ENCODE data around the gene UTP4.
"Not testable (repeated sequence)": the region's sequence is repeated elsewhere in the genome, so short reads cannot be mapped to it uniquely, and the experiment has no call there.

Gene UTP4

GRCh38 chr16:69131167-69131838 lies 1.1 kb upstream of the UTP4 start:
- no peak for DNase-seq (ENCODE audit: low read depth in 2 of 2)

DNA sequence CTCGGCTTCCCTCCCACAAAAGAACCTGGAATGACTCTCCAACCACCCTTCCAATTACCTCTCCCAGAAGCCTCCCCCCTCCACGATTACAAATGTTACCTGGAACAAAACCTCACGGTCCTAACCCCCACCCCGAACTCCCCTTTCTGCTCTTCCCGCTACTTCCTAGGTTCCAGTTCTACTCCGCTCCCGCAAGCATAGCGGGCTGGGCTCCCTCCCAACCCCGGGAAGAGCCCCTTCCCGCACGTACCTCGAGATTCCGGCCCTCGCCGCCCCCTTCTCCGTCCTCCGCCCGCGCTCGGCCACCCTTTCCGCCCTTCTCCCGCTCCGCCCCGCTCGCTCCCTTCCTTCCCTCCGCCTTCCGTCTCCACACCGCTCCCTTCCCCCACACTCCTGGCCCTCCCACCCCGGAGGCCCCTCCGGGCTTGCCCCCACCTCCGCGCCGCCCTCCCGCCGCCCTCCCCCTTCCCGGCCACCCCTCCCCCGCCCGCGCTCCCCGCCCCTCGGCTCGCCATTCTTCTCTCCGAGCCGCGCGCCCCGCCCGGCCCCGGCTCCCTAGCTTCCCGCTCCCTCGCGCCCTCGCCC lies 518 bp upstream of the UTP4 start:
- DNase-seq (ENCODE audit: low read depth in 2 of 2): peak; percentile 54 to 86

DNA sequence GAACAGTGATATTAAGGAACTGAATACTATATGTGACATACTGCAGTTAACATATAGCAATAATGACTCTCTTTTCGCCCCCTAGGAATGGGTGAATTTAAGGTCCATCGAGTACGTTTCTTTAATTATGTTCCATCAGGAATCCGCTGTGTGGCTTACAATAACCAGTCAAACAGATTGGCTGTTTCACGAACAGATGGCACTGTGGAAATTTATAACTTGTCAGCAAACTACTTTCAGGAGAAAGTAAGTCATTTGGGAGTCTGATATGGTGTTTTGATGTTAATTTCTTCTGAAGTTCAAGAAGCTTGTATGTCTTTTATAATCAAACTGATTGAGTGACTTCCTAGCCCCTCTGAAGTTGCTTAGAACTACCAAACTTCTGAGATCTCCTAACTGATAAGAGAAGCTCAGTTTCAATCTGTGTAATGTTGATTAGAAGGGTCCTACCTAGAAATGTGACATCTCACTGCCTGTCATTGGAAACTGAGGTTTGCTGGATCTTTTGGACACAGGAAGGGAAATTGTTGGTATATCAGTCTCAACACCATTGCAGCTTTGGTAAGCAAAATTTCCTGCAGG lies 1.0 kb downstream of the UTP4 start:
- DNase-seq (ENCODE audit: low read depth in 2 of 2): no peak

DNA sequence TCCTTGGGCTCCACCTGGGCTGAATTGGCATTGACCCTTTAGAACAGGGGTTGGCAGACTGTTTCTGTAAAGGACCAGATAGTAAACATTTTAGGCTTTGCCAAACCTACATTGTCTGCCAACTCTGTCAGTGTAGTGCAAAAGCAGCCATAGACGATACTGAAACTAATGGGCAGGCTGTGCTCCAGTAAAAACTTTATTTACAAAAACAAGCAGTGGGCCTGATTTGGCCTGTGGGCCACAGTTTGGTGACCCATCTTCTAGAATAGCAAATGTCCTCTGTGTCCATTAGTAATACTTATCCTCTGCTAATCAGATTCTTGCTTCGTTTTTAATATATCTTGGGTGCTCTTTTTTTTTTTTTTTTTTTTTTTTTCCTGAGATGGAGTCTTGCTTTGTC lies 6.2 kb downstream of the UTP4 start:
- no peak for DNase-seq (ENCODE audit: low read depth in 2 of 2)

GRCh38 chr16:69139464-69139863 lies 7.0 kb downstream of the UTP4 start:
- DNase-seq (ENCODE audit: low read depth in 2 of 2): not testable (repeated sequence)

- no peak for DNase-seq (ENCODE audit: low read depth in 2 of 2)
Measured at GRCh38 chr16:69141014-69141413, 8.6 kb downstream of the UTP4 start.

DNA sequence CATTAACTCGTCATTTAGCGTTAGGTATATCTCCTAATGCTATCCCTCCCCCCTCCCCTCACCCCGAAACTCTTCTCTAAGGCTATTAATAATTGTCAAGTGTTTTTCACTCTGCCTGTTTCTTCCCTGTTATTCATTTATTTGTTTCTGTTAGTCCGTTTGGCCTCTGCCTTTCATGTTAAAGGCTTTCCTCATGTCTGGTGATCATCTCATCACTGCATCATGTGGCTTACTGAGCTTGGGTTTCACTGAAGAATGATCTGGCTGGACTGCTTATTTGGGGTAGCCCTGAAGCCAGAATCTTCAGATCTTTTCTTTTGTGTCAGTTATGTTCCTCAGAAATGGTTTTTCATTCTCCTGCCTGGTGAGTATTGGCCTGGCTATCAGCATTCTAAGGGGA lies 9.5 kb downstream of the UTP4 start:
- DNase-seq (ENCODE audit: low read depth in 2 of 2): no peak

- no peak for DNase-seq (ENCODE audit: low read depth in 2 of 2)
Measured at GRCh38 chr16:69143116-69143515, 10.7 kb downstream of the UTP4 start.

- DNase-seq (ENCODE audit: low read depth in 2 of 2): no peak
Measured at GRCh38 chr16:69145658-69146057, 13.2 kb downstream of the UTP4 start.

DNA sequence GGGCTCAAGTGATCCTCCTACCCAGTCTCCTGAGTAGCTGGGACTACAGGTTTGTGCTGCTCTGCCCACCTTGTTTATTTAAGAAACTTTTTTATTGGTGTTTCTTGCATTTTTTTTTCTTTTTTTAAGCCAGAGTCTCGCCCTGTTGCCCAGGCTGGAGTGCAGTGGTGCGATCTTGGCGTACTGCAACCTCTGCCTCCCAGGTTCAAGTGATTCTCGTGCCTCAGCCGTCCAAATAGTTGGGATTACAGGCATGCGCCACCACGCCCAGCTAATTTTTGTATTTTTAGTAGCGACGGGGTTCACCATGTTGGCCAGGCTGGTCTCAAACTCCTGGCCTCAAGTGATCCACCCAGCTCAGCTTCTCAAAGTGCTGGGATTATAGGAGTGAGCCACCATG lies 17.2 kb downstream of the UTP4 start:
- DNase-seq (ENCODE audit: low read depth in 2 of 2): not testable (repeated sequence)

DNA sequence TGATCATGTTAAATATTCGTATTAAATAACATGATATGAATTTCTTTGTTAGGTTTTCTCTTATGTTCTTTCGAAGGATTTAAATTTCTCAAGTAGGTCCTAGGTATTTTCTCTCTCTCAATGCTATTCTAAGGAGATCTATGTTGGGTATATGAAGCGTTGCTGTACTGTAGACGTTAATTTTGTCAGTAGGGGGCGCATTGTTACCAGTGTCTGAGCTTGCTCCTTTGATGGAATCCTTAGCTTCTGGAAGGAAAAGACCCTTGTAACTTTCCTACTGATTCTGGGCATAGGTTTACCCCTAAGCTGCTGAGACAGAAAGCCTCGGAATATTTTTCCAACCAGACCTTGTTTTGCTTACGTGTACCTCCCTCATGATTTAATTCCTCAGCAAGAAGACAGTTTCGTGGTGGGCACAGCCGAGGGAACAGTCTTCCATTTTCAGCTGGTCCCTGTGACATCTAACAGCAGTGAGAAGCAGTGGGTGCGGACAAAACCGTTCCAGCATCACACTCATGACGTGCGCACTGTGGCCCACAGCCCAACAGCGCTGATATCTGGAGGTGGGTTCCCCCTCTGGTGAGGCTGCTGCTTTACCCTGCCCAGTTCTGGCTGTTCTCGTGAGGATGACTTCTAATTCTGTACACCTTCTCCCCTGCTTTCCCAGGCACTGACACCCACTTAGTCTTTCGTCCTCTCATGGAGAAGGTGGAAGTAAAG lies 17.9 kb downstream of the UTP4 start:
- no peak for DNase-seq (ENCODE audit: low read depth in 2 of 2)

DNA sequence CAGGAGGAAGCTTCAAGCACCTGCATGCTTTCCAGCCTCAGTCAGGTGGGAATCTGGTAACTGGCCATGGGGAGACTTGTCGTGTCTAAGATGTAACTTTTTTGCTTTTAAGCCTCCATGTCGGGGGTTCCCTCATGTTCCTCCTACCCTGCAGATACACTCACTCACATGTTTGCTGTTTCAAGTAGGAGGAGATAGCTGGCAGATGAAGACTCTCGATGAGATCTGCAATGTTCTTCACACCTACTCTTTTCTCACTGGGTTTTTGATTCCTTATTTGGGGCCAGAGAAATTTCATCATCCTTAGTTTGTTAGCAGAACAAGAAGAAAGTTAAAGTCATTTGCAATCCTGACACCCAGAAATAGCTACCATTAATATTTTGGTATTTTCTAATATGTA lies 24.7 kb downstream of the UTP4 start:
- no peak for DNase-seq (ENCODE audit: low read depth in 2 of 2)

DNA sequence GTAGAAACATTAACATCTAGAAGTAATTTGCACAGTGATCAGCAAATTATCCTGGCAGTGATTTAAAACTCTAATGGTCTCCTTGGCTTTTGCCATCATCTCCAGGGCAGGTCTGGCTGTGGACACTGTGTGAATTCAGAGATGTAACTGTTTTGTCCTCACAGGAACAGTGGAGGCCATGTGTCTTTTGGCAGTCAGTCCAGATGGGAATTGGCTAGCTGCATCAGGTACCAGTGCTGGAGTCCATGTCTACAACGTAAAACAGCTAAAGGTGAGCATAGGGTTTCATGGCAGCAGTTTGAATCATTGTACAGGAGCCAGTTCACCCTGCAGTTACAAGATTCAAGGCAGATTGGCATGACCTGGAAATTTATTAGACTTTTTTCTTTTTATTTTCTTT lies 27.7 kb downstream of the UTP4 start:
- DNase-seq (ENCODE audit: low read depth in 2 of 2): no peak

DNA sequence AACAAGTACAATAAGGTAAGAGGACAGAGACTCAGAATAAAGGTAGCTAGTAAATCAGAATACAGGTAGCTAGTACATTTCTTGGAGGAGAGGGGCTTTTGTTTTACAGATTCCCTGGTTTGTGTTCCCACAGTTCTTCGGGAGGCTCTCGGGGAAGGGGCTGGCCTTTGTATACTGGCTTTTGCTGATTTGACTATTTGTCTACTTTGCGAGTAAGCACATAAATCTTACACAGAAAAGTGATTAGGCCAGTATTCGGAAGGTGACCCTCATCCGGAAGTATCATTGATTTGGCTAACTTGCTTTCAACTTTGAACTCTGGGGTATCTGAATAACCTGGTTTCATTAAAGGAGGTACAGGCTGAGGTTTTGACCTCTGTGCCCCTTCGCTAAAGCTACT lies 33.1 kb downstream of the UTP4 start:
- DNase-seq (ENCODE audit: low read depth in 2 of 2): no peak

DNA sequence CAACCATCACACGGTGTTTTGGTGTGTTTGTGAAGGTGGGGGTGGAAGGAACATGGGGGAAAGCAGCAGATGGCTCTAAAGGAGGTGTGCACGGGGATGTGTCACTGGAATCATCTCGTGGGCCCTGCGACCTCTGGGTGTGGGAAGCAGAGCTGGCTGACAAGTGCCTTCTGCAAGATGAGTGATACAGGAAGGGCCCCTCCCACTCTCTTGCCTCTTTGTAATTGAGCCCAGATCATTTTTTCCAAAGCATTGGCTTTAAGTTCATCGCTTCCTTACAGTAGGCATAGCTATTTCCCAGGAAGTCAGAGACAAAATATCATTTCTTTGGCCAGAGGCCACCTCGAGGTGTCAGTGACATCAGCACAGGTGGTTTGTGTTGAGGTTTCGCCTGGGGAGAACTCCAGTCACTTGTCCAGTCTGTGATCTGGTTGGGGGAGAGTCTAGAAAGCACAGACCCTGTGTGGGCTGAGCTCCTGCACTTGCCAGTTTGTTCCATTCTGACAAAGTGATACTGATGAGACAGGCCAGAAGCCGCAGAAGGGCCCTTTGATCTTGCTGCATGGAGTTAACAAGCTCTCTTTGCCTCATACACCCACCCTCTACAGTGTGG lies 33.9 kb downstream of the UTP4 start:
- DNase-seq (ENCODE audit: low read depth in 2 of 2): peak; percentile 67 to 75

- no peak for DNase-seq (ENCODE audit: low read depth in 2 of 2)
Measured at GRCh38 chr16:69166946-69167930, 34.8 kb downstream of the UTP4 start.

DNA sequence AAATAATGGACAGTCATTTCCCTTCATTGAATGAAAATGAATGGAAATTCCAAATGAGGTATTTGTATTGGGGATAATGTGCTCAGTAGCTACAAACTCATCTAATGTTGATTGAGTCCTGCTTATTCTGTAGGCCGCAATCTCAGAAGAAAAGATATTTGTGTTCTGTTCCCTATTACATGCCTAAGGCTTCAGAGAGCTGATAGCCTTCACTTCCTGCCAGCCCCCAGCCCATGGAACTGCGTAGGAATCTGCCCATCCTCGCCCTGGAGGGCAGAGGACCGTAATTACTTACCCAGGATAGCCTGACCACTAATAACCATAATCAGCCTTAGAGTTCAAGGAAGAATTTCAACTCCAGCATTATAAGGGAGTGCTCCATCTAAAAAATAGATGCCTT lies 36.6 kb downstream of the UTP4 start:
- no peak for DNase-seq (ENCODE audit: low read depth in 2 of 2)

GRCh38 chr16:69169607-69170352 lies 37.3 kb downstream of the UTP4 start:
- no peak for DNase-seq (ENCODE audit: low read depth in 2 of 2)

DNA sequence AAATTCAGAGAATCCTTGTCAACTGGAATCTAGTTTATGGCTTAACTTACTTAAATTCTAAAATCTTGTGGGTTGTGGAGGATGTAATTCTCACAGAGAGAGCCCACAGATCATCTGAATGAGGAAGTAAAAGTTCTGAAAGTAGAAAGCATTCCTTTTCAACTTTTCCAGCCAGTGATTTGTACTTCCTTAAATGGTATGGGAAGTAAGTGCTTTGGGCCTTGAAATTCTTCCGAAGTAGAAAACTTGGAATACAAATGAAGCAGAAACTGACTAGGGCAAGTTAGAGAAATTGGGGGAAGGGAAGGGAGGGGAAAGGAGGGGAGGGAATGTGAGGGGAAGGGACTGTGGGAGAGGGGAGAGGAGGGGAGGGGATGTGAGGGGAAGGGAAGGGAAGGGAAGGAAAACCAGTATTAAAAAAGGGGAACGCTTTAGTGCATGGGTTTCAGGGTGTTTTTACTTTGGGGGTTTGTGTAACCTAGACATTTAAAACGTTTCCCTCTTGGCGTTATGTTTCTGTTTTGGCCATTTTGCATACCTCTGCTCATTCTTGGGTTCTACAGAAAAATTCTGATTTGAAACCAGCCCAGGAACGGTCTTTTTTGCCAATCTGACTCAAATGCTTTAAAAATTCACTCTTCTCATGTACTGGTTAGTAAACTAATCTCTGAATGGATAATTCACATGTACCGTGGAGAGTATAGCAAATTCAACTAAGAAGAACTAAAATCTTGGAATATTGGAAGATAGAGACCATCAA lies 39.1 kb downstream of the UTP4 start:
- DNase-seq (ENCODE audit: low read depth in 2 of 2): no peak

Data from stimulated activated CD4-positive, alpha-beta T cell treated with anti-CD3 and anti-CD28 coated beads, Interleukin-12 subunit alpha, Interleukin-12 subunit beta, amount 100 ng/mL, for 24 hours (primary cell).